ENCODE data around the gene NMS. TPM values are rescaled to one million over a fixed set of nuclear protein-coding genes. Genes with fewer than 3 reads are reported as not detected.

NMS gene
- total RNA-seq, 6 experiments from 2014 or later: not detected

- Histone ChIP-seq H3K4me3 (no peak overlapping the region), H3K27ac (no peak overlapping the region), H3K4me1 (no peaks in the 10 kb centered on the region), H3K36me3 (no peaks in the 10 kb centered on the region), H3K9me3 (no peaks in the 10 kb centered on the region), H3K27me3 (no peaks in the 10 kb centered on the region)
- TF ChIP-seq CTCF (IDR thresholded peaks at IDR 0.05): no peak
- TF ChIP-seq POLR2A (IDR thresholded peaks at IDR 0.05): no peak
- intact Hi-C loops (cut with DNase I): no loop called here
- WGBS (ENCODE audit: insufficient coverage, low coverage, low lambda C conversion rate, missing lambda C conversion rate): 90% methylated on average over 4 of the region's 4 CpGs
- no peak for ATAC-seq
- DNase-seq: no peak
These were observed 45.2 kb upstream of the NMS start for GRCh38 chr2:100425107-100425506.

GRCh38 chr2:100425573-100426383 lies 44.5 kb upstream of the NMS start:
- ATAC-seq: no peak
- Histone ChIP-seq H3K27me3 (no peaks in the 10 kb centered on the region), H3K4me1 (no peaks in the 10 kb centered on the region), H3K36me3 (no peaks in the 10 kb centered on the region), H3K9me3 (no peaks in the 10 kb centered on the region), H3K27ac (no peak overlapping the region), H3K4me3 (no peak overlapping the region)
- no peak for TF ChIP-seq POLR2A (IDR thresholded peaks at IDR 0.05)
- no peak for TF ChIP-seq CTCF (IDR thresholded peaks at IDR 0.05)
- 56% methylated on average over 14 of the region's 15 CpGs for WGBS (ENCODE audit: insufficient coverage, low coverage, low lambda C conversion rate, missing lambda C conversion rate)
- intact Hi-C loops (cut with DNase I): no loop called here
- no peak for DNase-seq

GRCh38 chr2:100426384-100426720 lies 43.9 kb upstream of the NMS start:
- DNase-seq (no peak), ATAC-seq (no peak)
- intact Hi-C loops (cut with DNase I): no loop called here
- no peaks in the 10 kb centered on the region for H3K36me3 ChIP-seq
- WGBS (ENCODE audit: insufficient coverage, low coverage, low lambda C conversion rate, missing lambda C conversion rate): 67% methylated on average over 6 of the region's 18 CpGs
- no peak overlapping the region for H3K4me3 ChIP-seq
- H3K4me1 ChIP-seq: no peaks in the 10 kb centered on the region
- no peaks in the 10 kb centered on the region for H3K9me3 ChIP-seq
- no peak for TF ChIP-seq CTCF (IDR thresholded peaks at IDR 0.05)
- no peak for TF ChIP-seq POLR2A (IDR thresholded peaks at IDR 0.05)
- no peaks in the 10 kb centered on the region for H3K27me3 ChIP-seq
- H3K27ac ChIP-seq: no peak overlapping the region

DNA sequence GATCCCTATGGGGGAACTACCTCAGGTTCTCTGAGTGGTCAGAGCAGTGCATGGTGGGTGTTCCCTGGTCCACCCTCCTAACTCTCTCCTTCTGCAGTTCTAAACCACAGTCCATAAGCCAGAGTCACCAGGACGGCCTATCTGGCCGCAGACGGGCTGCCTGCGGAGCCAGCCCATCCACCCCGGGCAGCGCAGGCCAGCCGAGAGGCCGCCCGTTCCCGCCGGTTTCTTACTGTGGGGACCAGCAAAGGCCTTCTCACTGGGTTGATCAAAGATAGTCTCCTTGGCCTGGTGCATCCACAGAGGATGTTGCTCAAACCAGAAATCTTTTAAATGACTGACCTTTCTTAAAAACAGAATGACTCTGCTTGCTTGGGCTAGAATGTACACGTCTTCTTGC lies 43.2 kb upstream of the NMS start:
- no peaks in the 10 kb centered on the region for H3K9me3 ChIP-seq
- intact Hi-C loops (cut with DNase I): no loop called here
- no peaks in the 10 kb centered on the region for H3K36me3 ChIP-seq
- ATAC-seq (no peak), DNase-seq (no peak)
- H3K27me3 ChIP-seq: no peaks in the 10 kb centered on the region
- H3K27ac ChIP-seq: no peak overlapping the region
- H3K4me1 ChIP-seq: no peaks in the 10 kb centered on the region
- WGBS (ENCODE audit: insufficient coverage, low coverage, low lambda C conversion rate, missing lambda C conversion rate): 50% methylated on average over 1 of the region's 12 CpGs
- H3K4me3 ChIP-seq: no peak overlapping the region
- TF ChIP-seq POLR2A (IDR thresholded peaks at IDR 0.05): no peak
- no peak for TF ChIP-seq CTCF (IDR thresholded peaks at IDR 0.05)
